BLaER1 treated with 17β-estradiol and CSF1 and Interleukin-3, amounts not matched to agents 10 nM and 100 nM (cell line): ENCODE results near the gene MORN4.

Experiments used
- H3K27ac ChIP-seq, 11 experiments: shearing (Covaris generic); formaldehyde crosslinking; 2 replicates each; pipeline ENCODE4 v1.8.1; 2022
- H3K27me3 ChIP-seq, 11 experiments: shearing (Covaris generic); formaldehyde crosslinking; 2 replicates each; pipeline ENCODE4 v1.8.1; 2022
- H3K36me3 ChIP-seq, 11 experiments: shearing (Covaris generic); formaldehyde crosslinking; 2 replicates each; pipeline ENCODE4 v1.8.1; 2022
- H3K4me1 ChIP-seq, 10 experiments: shearing (Covaris generic); formaldehyde crosslinking; 2 replicates each; pipeline ENCODE4 v1.8.1; 2022
- H3K4me2 ChIP-seq, 11 experiments: shearing (Covaris generic); formaldehyde crosslinking; 2 replicates each; pipeline ENCODE4 v1.8.1; 2022
- H3K4me3 ChIP-seq, 10 experiments: shearing (Covaris generic); formaldehyde crosslinking; 2 replicates each; pipeline ENCODE4 v1.8.1; 2022
- H3K9ac ChIP-seq, 11 experiments: shearing (Covaris generic); formaldehyde crosslinking; 2 replicates each; pipeline ENCODE4 v1.8.1; 2022
- H3K9me3 ChIP-seq, 11 experiments: shearing (Covaris generic); formaldehyde crosslinking; replicated peaks in 1 of 11; 2 replicates each; pipeline ENCODE4 v1.8.1; 2022
- H4K20me1 ChIP-seq, 11 experiments: shearing (Covaris generic); formaldehyde crosslinking; 2 replicates each; pipeline ENCODE4 v1.8.1; 2022
- Cebpa-rat ChIP-seq, 11 experiments: shearing (Covaris generic); IDR thresholded peaks; 2 replicates each; pipeline ENCODE4 v1.8.1; 2022

The MORN4 gene

DNA sequence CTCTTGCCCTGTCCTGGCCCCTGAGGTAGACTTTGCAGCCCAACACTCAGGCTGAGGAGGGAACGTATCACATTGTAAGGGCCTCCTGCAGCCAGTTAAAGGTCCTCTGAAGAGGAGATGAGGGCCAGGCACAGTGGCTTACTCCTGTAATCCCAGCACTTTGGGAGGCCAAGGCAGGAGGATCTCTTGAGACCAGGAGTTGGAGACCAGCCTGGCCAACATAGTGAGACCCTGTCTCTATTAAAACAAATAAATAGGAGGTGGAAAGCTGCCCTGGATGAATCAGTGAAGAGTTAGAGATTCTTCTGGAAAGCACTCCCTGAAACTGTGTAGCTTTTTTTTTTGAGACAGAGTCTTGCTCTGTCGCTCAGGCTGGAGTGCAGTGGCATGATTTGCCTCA is 46.1 kb downstream of the MORN4 start:
- Histone ChIP-seq H3K4me3 (no peak overlapping the region), H3K36me3 (no peaks in the 10 kb centered on the region), H4K20me1 (no peaks in the 10 kb centered on the region), H3K4me1 (peaks cover 0 to 12% (median 0%) of the 10 kb centered on the region in 10 experiments; a peak in 3 of 20 replicates), H3K9ac (no peak overlapping the region), H3K4me2 (no peak overlapping the region), H3K9me3 (no peaks in the 10 kb centered on the region), H3K27ac (no peak overlapping the region), H3K27me3 (no peaks in the 10 kb centered on the region)
- TF ChIP-seq Cebpa-rat (IDR thresholded peaks at IDR 0.05) = no peak

DNA sequence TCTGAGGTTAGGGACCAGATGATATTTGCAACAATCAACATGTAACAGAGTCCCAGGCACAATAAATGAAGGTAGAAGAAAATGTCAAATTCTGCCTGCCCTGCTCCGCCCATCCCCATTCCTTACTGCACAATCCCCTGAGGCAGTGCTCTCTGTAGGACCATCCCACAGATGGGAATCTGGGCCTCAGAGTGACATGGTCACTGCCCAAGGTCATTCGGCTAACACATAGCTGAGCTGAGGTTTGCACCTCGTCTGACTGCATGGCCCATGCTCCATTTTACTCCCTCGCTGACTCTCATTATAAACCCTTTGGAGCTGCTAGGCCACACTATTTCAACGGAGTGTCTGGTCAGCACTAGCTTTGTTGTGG is 47.9 kb downstream of the MORN4 start:
- no peaks in the 10 kb centered on the region for H3K4me1 ChIP-seq
- no peak overlapping the region for H3K27ac ChIP-seq
- H3K4me3 ChIP-seq = no peak overlapping the region
- H3K4me2 ChIP-seq = 0 out of 22 replicates have a peak overlapping the region, but pooled peaks of 1 of the 11 experiments have one; percentile 19
- no peaks in the 10 kb centered on the region for H3K36me3 ChIP-seq
- no peaks in the 10 kb centered on the region; a peak in 1 of 22 replicates for H4K20me1 ChIP-seq
- H3K9ac ChIP-seq = no peak overlapping the region
- no peaks in the 10 kb centered on the region for H3K27me3 ChIP-seq
- no peaks in the 10 kb centered on the region for H3K9me3 ChIP-seq
- no peak for TF ChIP-seq Cebpa-rat (IDR thresholded peaks at IDR 0.05)

DNA sequence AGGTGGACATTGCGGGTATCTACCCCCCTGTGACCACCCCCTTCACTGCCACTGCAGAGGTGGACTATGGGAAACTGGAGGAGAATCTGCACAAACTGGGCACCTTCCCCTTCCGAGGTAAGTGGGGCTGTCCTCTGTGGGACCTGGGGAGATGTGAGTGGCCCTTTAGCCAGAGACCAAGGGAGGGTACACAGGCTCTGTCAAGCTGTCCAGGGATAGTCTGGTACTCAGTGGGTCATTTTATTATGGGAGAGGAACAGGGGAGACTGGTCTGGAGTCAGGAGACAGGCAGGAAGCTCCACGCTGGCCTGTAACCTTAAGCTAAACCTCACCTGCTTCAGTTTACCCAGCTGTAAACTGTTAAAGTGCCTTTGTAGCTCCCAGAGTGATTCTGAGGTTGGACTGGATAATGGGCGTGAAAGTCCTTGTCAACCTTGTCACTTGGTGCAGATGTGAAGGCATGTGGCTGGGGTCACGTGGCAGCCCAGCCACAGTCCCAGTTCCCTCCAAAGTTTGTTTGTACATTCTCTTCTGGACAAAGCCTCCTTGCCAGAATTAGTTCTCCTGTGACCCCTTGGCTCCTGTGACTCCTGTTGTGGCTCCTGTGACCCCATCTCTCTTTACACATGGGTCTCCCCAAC is 48.4 kb downstream of the MORN4 start:
- H3K4me2 ChIP-seq = 0 out of 22 replicates have a peak overlapping the region, but pooled peaks of 1 of the 11 experiments have one; percentile 19
- no peaks in the 10 kb centered on the region for H3K4me1 ChIP-seq
- H3K9me3 ChIP-seq = no peaks in the 10 kb centered on the region
- H3K4me3 ChIP-seq = no peak overlapping the region
- no peak for TF ChIP-seq Cebpa-rat (IDR thresholded peaks at IDR 0.05)
- H3K27me3 ChIP-seq = no peaks in the 10 kb centered on the region
- no peak overlapping the region for H3K27ac ChIP-seq
- no peak overlapping the region for H3K9ac ChIP-seq
- H3K36me3 ChIP-seq = no peaks in the 10 kb centered on the region
- H4K20me1 ChIP-seq = no peaks in the 10 kb centered on the region; a peak in 1 of 22 replicates

DNA sequence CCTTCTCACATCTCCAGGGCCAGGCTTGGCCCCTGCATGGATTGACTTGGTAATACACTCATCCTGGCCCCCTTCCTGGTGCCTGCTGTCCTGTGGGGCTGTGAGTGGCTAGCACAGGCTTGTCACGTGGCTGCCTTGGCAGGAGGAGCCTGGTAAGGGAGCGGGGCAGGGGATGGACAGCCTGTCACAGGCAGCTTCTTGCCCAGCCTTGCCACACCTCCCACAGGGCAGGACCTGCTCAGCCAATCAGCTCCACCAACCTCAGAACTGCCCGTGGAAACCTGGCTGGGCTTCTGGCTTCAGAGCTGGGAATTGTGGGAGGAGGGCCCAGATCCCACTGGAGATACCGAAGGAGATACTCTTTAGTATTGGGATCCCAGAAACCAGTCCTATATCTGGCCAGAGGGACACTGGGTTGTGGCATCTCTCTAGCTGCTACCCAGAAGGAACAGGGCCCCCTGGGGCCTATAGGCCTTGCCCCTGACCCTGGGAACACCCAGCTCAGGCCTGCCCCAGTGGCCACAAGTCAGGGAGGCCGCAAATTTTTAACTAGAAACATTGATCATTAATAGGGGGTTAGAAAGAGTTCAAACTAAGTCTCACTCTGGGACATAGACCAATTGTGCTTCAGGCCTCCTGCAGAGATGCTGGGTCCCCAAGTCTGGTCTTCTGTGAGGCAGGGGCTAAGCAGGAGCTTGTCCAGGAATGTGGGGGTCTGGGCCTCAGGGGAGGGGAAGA is 49.1 kb downstream of the MORN4 start, which contains the start of gene HOGA1:
Gene HOGA1 (plus strand): TSS at position 330 of the 738 bp plus-strand sequence. CDS start 315 bp downstream, at position 645.
- Histone ChIP-seq H3K36me3 (no peaks in the 10 kb centered on the region), H3K4me2 (0 out of 22 replicates have a peak within 1 kb of the TSS, but pooled peaks of 1 of the 11 experiments have one; percentile 19), H3K27ac (no peak within 1 kb of the TSS), H3K4me3 (no peak within 1 kb of the TSS), H3K27me3 (no peaks in the 10 kb centered on the region), H3K4me1 (no peaks in the 10 kb centered on the region), H3K9me3 (no peaks in the 10 kb centered on the region), H3K9ac (no peak within 1 kb of the TSS), H4K20me1 (no peaks in the 10 kb centered on the region; a peak in 1 of 22 replicates)
- TF ChIP-seq Cebpa-rat (IDR thresholded peaks at IDR 0.05) = no peak

DNA sequence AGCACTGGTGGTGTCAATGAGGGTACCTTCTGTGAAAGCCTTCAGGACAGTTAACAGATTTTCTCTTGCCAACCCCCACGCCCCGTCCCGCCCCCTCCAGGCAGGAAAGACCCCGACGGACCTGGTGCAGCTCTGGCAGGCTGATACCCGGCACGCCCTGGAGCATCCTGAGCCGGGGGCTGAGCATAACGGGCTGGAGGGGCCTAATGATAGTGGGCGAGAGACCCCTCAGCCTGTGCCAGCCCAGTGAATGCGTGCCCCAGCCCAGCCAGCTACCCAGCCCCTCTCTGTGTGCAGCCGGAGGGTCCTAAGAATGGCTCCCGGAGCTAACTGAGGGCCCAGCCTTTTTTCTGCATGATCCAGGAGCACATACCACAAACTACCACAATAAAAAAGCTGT is 49.8 kb downstream of the MORN4 start:
- TF ChIP-seq Cebpa-rat (IDR thresholded peaks at IDR 0.05) = no peak
- no peaks in the 10 kb centered on the region for H3K27me3 ChIP-seq
- no peak overlapping the region for H3K9ac ChIP-seq
- H3K36me3 ChIP-seq = no peaks in the 10 kb centered on the region
- no peak overlapping the region for H3K27ac ChIP-seq
- H4K20me1 ChIP-seq = no peaks in the 10 kb centered on the region; a peak in 1 of 22 replicates
- no peak overlapping the region for H3K4me2 ChIP-seq
- no peaks in the 10 kb centered on the region for H3K4me1 ChIP-seq
- no peak overlapping the region for H3K4me3 ChIP-seq
- H3K9me3 ChIP-seq = no peaks in the 10 kb centered on the region

DNA sequence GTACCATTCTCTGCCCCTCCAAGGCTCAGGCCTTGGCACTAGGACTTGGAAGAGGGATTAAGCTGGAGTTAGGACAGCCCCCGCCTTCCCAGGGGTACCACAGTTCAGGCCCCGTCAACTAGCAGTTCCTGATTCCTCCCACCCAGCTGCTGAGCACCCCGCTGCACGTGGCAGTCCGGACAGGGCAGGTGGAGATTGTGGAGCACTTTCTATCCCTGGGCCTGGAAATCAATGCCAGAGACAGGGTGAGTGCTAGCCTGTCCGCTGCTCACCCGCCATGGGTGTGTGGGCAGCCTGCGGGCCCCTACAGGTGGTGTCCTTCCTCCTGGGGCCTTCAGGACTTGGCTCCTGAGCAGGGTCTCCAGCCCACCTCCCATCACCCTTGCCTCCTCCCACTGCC is 51.1 kb downstream of the MORN4 start:
- no peak for TF ChIP-seq Cebpa-rat (IDR thresholded peaks at IDR 0.05)
- no peaks in the 10 kb centered on the region for H3K27me3 ChIP-seq
- no peaks in the 10 kb centered on the region; a peak in 1 of 22 replicates for H4K20me1 ChIP-seq
- no peak overlapping the region for H3K27ac ChIP-seq
- H3K4me2 ChIP-seq = no peak overlapping the region
- no peaks in the 10 kb centered on the region for H3K4me1 ChIP-seq
- no peaks in the 10 kb centered on the region for H3K36me3 ChIP-seq
- H3K9me3 ChIP-seq = no peaks in the 10 kb centered on the region
- no peak overlapping the region for H3K4me3 ChIP-seq
- H3K9ac ChIP-seq = no peak overlapping the region

DNA sequence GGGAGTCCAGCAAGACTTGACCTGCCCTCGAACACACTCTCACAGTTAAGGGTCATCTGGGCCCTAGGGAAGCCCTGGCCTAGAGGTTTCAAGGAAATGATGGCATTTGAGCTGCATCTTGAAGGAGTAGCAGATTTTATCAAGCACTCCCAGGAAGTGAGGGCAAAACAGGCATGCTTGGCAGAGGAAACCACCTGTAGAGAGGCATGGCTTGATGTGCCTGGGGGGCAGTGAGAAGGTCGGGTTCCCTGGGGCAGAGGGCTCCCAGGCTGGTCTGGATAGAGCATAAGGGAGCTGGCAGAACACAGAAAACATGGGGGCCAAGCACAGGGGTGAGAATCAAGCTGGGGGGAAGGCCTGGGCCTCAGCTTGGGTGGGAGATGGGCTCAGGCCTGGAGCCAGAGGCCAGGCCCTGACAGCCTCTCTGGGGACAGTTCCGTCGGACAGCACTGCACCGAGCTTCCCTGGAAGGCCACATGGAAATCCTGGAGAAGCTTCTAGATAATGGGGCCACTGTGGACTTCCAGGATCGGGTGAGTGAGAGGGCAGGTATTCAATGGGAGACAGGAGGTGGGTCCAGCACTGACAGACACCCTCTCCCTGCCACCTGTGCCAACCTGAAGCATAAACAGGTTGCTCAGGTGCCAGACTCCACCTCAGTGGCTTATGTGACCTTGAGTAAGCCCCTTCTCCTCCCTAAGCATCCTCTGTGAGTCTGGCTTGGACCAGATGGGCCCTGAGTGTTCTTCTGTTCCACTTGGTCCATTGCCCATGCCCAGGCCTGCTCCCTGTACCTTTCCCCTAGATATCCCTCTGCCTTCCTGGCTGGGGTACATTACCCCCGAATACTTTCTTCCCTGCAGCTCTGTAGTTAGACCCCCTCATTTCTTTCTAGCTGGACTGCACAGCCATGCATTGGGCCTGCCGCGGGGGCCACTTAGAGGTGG is 52.6 kb downstream of the MORN4 start:
- Histone ChIP-seq H3K4me1 (no peaks in the 10 kb centered on the region), H3K36me3 (no peaks in the 10 kb centered on the region), H3K4me2 (no peak overlapping the region), H3K27ac (no peak overlapping the region), H3K27me3 (no peaks in the 10 kb centered on the region), H4K20me1 (no peaks in the 10 kb centered on the region; a peak in 1 of 22 replicates), H3K9me3 (no peaks in the 10 kb centered on the region), H3K4me3 (no peak overlapping the region), H3K9ac (no peak overlapping the region)
- no peak for TF ChIP-seq Cebpa-rat (IDR thresholded peaks at IDR 0.05)

DNA sequence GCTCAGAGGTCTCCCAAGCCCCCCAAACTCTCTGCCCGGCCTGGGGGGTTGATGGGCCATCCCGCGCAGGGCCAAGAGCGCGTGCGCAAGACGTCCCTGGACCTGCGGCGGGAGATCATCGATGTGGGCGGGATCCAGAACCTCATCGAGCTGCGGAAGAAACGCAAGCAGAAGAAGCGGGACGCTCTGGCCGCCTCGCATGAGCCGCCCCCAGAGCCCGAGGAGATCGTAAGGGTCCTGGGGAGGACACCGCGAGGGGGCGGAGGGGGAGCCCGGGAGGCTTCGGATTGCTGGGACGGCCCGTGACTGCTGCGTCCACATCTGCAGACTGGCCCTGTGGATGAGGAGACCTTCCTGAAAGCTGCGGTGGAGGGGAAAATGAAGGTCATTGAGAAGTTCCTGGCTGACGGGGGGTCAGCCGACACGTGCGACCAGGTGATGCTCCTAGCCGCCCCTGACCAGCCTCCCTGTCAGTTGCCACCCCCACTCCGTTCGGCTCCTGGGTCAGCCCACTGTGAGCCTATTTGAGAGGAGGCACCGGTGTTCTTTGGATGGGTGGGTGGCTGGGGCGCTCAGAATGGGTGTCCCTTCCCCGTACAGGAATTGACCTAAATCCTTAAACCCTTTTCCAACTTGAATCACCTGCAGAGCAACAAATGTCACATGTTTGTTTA is 55.0 kb downstream of the MORN4 start:
- Histone ChIP-seq H3K9ac (no peak overlapping the region), H4K20me1 (no peaks in the 10 kb centered on the region; a peak in 1 of 22 replicates), H3K4me3 (no peak overlapping the region), H3K9me3 (no peaks in the 10 kb centered on the region), H3K27ac (no peak overlapping the region), H3K4me1 (peaks cover 0 to 8% (median 0%) of the 10 kb centered on the region in 10 experiments; a peak in 5 of 20 replicates), H3K27me3 (no peaks in the 10 kb centered on the region), H3K4me2 (no peak overlapping the region), H3K36me3 (no peaks in the 10 kb centered on the region)
- no peak for TF ChIP-seq Cebpa-rat (IDR thresholded peaks at IDR 0.05)
